ENCODE results near the gene TUBB4B.

DNA sequence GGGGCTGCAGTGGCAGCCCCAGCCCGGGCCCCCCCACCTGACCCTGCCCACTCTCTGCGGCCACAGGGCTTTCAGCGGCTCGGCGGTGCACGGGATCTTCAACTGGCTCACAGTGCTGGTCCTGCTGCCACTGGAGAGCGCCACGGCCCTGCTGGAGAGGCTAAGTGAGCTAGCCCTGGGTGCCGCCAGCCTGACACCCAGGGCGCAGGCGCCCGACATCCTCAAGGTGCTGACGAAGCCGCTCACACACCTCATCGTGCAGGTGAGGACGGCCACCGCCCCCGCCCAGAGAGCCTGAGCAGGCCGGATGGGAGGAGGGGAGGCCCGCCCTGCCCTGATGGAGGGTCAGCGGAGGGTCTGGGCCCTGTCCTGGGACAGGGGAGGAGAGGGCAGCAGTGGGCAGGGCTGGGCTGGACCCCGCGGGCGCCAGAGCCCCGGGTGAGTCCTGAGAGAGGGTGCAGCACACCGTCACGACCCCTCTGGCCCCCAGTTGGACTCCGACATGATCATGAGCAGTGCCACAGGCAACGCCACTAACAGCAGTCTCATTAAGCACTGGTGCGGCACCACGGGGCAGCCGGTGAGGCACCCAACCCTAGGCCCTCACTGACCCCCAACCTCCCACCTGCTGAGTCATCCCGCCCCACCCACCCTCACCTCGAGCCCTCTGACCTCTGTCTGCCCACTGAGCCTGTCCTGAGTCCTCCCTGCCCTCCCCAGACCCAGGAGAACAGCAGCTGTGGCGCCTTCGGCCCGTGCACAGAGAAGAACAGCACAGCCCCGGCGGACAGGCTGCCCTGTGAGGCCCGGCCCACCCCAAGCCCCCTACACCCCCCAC, 7.7 kb upstream of the TUBB4B start:
- TF ChIP-seq TAF1 (IDR thresholded peaks at IDR 0.05; ENCODE audit: borderline replicate concordance, insufficient read depth, low read length) = no peak
- no peak for TF ChIP-seq POLR2AphosphoS5 (IDR thresholded peaks at IDR 0.05; ENCODE audit: low read depth, low read length)

Data from PFSK-1 (cell line).